ENCODE results near the gene POC1A.

POC1A gene

GRCh38 chr3:52193065-52193464, 38.8 kb upstream of the POC1A start (continued):
- TF ChIP-seq ZNF449 (tag by site-specific recombination; IDR thresholded peaks at IDR 0.05) (no peak), PRDM1 (tag by site-specific recombination; IDR thresholded peaks at IDR 0.05) (no peak), ZNF626 (tag by site-specific recombination; IDR thresholded peaks at IDR 0.05) (no peak), ZNF530 (tag by site-specific recombination; IDR thresholded peaks at IDR 0.05; ENCODE audit: low read depth) (no peak), ZNF580 (tag by site-specific recombination; IDR thresholded peaks at IDR 0.05) (no peak), KLF8 (tag by site-specific recombination; IDR thresholded peaks at IDR 0.05) (no peak), ZNF223 (tag by site-specific recombination; IDR thresholded peaks at IDR 0.05) (no peak), ZNF549 (tag by site-specific recombination; IDR thresholded peaks at IDR 0.05) (no peak)

- Histone ChIP-seq H3K9me3 (ENCODE audit: control insufficient read depth, insufficient read depth, low read depth, low read length) (no peaks in the 10 kb centered on the region), H3K27ac (ENCODE audit: extremely low read depth, low read depth, low read length) (no peak overlapping the region), H3K4me3 (ENCODE audit: low read depth, low read length) (no peak overlapping the region), H3K36me3 (ENCODE audit: control insufficient read depth in 2 of 2, insufficient read depth in 1 of 2, low read length in 2 of 2) (no peaks in the 10 kb centered on the region), H3K4me1 (ENCODE audit: control insufficient read depth, insufficient read depth, low read length) (no peaks in the 10 kb centered on the region)
- POLR2A ChIA-PET = no interaction called here
- TF ChIP-seq KLF1 (tag by site-specific recombination; IDR thresholded peaks at IDR 0.05) (no peak), ZNF596 (tag by site-specific recombination; IDR thresholded peaks at IDR 0.05) (no peak), EGR2 (tag by site-specific recombination; IDR thresholded peaks at IDR 0.05; ENCODE audit: low read depth) (no peak), ZNF132 (tag by site-specific recombination; IDR thresholded peaks at IDR 0.05; ENCODE audit: borderline replicate concordance) (no peak), ZNF2 (tag by site-specific recombination; IDR thresholded peaks at IDR 0.05) (no peak), ZNF354C (tag by site-specific recombination; IDR thresholded peaks at IDR 0.05; ENCODE audit: borderline replicate concordance, low read depth) (no peak), ZSCAN16 (tag by site-specific recombination; IDR thresholded peaks at IDR 0.05) (no peak), ZNF548 (tag by site-specific recombination; IDR thresholded peaks at IDR 0.05) (no peak), HOXA7 (CRISPR knock-in tag; IDR thresholded peaks at IDR 0.05; ENCODE audit: borderline replicate concordance) (no peak), SP2 (tag by site-specific recombination; IDR thresholded peaks at IDR 0.05) (no peak), ZNF221 (tag by site-specific recombination; IDR thresholded peaks at IDR 0.05; ENCODE audit: borderline replicate concordance) (no peak), CTCF (tag by site-specific recombination; IDR thresholded peaks at IDR 0.05) (no peak), KLF7 (tag by site-specific recombination; IDR thresholded peaks at IDR 0.05; ENCODE audit: borderline replicate concordance) (no peak), ZNF324 (tag by site-specific recombination; IDR thresholded peaks at IDR 0.05) (no peak), ZNF792 (tag by site-specific recombination; IDR thresholded peaks at IDR 0.05) (no peak), ZNF658 (tag by site-specific recombination; IDR thresholded peaks at IDR 0.05) (no peak), ZFP3 (tag by site-specific recombination; IDR thresholded peaks at IDR 0.05; ENCODE audit: low read depth) (no peak), ZNF184 (tag by site-specific recombination; IDR thresholded peaks at IDR 0.05) (no peak), ZSCAN30 (tag by site-specific recombination; IDR thresholded peaks at IDR 0.05) (no peak), ZNF302 (tag by site-specific recombination; IDR thresholded peaks at IDR 0.05; ENCODE audit: low read depth) (no peak)
- CTCF ChIA-PET = no interaction called here
These were observed 37.4 kb upstream of the POC1A start for GRCh38 chr3:52191663-52192062.

Measured in HEK293 (cell line).